Smooth muscle cell of the brain vasculature (primary cell): ENCODE data around the gene LRCH1.

Experiments used
- DNase-seq: peaks from one replicate; pipeline ENCODE4 v3.0.0-alpha.2; 2012; ENCODE audit warnings: low read depth, low spot score

Gene LRCH1

DNA sequence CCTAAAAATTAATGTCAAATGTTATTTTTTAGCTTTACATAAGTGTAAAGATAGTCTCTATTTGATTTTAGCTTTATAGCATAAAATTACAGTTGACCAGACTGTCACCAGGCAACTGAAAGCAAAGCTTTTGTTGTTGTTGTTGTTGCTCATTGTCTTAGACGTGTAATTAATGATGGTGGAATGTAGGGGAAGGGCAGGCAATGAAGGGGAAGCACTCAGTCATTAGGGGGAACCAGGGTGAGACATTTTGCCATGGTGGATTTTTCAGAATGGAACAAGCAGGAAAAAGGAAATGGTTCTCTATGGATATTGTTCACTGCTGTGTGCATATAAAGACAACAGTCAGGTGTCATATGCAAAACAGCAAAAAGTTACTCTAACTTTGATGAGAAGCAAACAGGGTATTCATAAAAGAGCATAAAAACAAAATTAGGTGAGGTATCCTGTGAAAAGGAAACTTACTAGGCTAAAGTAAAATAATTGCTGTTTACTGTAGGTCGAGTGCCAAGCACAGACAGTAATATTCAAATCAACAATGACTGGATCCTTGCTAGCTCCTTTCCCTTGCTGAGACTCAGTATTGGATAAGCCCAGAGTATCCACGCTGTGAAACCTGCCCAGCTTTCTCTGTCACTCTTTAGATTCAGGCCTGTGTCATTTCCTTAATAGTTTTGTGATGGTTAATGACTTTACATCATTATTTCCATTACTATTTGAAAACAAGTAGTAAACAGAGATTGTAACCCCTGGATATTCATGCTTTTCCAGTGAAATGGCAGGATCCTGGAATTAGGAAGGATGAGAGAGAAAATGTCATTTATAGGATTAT, 110.5 kb downstream of the LRCH1 start:
- no peak for DNase-seq

DNA sequence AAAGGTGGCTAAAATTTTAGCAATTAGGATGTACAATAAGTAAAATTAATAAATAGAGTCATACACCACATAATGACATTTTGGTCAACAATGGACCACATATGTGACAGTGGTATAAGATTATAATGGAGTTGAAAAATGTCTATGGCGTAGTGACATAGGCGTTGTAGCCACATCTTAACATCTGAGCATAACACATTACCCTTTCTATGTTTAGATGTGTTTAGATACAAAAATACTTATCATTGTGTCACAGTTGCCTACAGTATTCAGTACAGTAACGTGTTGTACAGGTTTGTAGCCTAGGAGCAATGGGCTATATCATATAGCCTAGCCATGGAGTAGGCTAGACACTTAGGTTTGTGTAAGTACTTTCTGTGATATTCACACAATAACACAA, 111.2 kb downstream of the LRCH1 start:
- no peak for DNase-seq

DNA sequence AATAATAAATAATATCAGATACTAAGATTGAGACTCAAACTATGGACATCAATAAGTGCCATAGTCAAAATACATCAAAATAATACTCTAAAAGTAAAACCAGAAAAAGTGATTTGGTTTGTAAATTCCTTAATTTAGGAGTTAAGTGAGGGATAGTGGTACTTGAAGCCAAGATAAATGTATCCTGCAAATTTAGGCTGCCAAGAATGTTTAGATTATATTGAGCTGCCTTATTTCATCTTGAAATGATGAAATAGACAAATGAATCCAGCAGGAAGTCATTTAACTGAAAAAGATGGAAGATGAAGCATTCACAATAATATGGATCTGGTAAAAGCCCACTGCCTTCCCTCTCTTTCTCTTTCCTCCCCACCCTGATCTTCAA, 112.3 kb downstream of the LRCH1 start:
- DNase-seq, result no peak

DNA sequence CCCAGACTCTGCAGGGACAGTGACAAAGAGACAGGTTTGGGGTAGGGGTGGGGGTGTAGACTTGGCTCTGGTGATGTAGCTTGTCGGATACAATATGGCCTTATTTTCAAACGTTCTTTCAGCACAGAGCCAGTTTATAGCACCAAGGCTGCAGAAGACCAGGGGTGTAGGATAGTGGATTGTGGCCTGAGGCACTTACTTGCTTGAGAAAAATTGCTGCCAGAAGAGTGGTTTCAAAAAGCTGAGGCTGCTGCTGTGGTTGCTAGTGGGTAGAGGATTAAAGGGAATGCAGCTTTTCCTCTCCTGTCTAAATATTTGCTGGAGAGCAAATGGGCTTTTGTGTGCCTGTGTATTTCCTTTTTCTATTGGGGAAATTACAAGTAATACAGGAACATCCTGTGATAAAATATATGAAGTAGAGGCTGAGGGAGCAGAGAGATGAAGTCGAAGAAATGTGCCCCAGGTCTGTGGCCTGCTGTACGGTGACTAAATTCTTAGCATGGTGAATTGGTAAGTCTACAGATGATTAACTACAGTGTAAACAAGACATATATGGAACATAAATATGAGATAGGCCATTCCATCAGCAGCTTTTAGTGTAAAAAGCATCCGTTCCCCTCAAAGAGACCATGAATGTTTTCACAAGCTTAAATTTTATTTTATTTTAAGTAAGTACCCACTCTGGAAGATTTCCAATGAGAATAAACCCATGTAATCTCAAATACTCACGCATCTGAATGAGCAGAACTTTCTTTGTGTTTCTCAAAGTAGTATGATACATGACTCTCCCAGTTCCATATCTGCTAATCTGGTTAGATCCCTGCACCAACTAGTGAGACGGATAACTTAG, 112.9 kb downstream of the LRCH1 start:
- DNase-seq, result no peak

DNA sequence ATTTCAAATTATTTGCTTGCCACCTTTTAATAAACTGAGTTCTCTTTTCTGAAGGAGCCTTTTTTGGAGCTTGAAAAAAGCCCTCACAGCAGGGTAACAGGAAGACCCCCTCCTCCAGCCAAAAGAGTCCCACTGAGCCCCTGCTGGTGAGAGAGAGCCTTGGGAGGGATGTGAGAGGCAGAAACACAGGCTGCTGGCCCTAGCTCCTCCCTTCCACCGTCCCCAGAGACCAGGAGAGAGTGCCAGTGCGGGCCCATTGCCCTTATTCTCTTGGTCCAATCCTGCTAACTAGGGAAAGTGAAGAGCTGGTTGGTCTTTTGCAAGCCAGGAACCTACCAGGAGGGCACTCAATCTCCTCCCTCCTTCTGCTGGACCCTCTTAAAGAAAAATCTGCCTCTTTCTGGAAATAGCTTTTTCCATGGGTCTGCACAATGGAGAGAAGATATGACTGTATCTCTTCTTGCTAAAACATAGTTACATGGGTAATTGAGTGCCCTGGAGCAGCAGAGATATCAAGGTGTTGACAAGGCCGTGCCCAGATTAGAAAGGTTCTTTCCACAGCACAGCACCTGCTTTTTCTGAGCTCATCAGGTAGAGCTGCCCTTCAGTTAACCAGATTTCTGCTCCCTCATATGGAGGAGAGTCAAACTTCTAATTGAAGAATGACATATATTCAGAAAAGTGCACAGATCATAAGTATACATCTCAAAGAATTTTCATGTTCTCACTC, 113.9 kb downstream of the LRCH1 start:
- DNase-seq, result no peak

DNA sequence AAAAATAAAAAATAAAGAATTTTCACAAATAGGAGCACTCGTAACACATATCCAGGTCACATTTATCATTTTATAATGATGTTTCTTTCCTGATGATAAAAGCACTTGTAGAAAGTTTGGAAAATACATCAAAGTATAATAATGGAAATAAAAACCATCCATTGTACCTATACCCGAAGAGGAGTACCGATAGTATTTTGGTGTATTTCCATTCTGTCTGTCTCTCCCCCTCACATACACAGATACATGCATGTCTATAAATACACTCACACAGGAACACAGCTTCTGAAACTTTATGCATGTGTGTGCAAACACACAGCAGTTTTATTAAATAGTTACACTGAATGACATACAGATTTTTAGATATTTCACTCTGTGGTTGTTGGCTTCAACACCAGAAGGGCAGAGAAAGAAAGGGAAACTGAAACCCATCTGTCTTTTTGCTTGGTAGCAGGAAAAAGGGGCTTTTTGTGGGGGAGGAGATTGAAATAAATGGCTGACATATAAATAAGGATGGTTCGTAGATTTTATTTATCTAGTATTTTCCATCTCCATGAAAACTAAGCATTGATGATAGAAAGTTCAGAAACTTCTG, 114.8 kb downstream of the LRCH1 start:
- no peak for DNase-seq

DNA sequence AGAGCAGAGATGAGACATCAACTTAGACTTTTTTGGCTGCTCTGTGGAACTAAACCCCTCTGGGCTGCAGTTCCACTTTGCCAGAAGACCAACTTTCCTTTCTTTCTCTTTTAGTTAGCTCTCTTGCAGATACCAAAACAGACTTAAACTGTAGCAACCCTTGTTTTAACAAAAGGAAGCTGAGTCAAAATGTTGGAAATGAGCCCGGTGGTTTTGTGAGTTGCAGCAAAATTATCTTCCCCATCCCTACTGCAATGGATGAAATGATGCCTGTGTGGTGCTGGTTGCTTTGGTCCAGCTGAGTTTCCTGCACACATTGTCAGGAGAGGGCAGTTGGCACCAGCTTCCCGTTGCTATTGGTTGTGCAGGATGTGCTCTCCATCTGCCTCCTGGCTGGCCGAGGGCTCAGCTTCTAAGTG, 115.3 kb downstream of the LRCH1 start:
- DNase-seq, result peak; percentile 51

DNA sequence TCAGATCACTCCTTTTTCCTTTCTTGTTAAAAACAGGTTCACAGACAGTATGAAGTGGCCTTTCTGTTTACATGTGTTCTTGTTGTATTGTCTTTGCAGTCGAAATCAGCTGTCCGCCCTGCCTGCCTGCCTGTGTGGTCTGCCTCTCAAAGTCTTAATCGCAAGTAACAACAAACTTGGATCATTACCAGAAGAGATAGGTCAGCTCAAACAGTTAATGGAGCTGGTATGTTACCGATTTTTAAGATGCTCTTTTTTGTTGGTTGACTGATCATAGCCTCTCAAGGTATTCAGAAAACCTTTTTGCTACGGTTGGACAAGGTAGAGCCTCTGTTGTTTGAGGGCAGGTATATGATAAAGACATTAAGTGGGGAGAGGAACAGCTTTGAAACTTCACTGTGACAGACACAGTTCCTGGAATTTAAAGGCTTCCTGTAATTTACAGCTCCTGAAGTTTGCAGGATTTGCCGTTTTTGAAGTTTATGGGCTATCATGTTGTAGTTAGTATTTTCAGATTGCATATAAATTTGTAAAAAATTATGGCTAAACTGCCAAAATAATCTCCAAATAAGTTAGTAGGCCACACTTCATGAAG, 116.1 kb downstream of the LRCH1 start:
- DNase-seq, result no peak

DNA sequence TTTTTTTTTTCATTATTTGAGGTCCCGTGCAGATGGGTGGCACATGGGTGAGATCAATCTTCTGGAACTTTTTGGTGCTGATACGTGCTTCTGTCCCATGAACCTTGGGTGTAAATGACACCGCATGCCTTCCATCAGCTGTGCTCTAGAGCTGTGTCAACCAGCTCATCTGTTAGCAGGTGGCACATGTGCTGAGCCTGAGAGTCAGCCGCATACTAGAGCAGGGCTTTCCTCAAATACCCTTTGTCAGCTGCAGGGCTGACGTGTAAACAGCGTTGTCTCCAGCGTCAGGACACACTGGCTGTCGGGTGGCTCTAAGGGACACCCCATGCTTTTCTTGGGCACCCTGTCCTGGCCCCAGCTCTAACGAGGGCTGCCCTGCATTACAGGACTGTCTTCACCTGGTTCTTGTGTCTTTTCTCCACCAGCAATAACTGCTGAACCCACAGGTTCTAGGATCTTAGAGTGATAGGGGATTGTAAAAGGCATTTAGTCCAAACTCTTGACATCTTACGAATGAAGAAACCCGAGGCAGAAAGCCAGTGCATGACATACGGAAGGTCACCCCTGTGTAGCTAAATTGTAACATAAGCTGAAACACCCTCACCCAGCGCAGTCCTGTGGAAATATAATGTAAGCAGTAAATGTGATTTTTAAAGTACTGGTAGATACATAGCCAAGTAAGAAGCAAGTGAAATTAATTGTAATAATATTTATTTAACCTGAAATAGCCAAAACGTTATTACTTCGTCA, 119.5 kb downstream of the LRCH1 start:
- no peak for DNase-seq

DNA sequence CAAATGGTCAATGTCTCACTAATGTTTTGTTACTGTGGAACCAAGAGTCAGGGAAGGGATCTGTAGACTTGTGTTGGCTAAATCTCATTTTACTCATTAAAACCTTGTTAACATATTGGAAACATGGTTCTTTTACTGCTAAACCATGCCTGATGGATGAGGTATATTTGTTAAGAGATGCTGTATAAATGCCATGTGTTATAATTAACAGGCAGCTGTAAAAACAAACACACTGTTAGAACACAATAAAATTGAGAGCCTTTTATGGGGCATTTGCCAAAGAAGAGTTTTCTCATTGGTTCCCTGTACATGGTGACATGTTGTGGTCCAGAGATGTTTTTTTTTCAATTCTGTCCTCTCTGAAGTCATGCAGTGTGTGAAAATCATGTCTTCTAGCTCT, 122.0 kb downstream of the LRCH1 start:
- DNase-seq, result no peak

DNA sequence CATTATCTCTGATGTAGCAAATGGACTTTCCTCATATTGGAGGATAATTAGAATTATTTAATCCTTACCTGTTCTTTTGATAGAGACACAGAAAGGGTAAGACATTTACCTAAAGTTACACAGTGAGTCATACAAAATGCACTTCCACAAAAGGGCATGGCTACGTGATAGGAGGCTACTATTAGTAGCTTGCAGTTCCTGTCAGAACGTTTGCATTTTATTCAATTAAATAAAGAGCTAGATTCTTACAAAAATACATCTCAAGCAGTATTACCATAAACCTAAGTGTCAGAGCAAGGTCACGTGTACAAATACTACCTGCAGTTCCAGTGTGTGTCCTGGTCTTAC, 123.4 kb downstream of the LRCH1 start:
- no peak for DNase-seq

DNA sequence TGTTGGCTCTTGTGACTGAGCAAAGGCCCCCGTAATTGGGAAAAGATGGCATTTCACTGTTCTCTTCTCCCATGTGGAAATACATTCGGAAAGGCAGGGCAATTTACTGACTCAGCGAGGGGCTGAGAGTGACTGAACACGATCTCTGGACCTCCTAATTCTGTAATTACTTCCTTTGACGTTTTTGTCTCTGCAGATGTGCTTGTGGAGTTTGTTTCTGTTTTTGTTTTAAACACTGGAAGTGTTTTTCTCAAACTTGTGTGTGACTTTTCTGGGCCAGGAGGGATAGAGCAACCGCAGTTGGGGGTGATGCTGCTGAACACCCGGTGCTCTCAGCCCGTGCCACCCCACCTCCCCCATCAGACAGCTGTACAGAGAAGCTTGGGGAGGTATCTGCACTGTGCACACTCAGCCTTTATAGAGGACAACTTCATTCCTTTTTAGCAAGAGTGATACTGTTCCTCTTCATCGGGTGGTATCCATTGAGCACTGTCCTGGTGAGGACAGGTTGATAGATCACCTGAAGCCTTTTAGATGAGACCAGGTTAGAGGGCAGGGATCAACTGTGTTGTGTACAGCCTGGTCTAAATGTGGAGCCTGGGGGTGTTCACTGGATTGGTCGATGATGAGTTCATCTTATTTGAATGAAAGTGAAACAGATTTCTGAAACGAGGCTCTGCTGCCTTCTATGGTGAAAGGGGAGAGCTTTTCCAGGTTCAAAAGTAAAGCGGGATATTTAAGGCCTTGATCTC, 126.6 kb downstream of the LRCH1 start:
- DNase-seq, result peak; percentile 62

DNA sequence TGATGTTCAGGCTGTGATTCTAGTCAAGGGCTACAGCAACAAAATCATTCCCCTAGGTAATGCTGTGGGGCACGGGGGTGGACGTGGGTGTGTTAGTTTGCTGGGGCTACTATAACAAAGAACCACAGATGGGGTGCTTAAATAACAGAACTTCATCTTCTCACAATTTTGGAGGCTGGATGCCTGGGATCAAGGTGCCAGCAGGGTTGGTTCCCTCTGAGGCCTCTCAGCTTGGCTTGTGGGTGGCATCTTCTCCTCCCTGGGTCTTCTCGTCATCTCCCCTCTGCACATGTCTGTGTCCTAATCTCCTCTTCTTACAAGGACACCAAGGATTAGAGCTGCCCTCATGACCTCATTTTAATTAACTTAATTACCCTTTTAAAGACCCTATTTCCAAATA, 129.0 kb downstream of the LRCH1 start:
- no peak for DNase-seq

DNA sequence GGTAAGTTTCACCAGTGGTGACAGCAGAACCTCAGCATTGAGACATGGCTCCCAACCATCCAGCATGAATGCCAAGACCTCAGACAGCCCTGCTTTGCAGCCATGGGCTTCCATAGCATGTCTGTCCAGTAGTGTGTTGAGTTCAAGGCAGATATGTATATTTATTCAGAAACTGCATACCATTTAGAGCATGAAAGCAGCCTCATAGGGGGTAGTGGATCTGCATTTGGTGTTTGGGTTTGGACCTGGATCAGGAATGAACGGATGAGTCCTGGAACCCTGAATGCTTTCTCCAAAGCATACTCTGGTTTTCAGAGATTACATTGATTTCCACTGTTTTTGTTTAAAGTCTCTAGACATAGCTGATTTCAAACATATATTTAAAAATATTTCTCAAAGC, 129.7 kb downstream of the LRCH1 start:
- DNase-seq, result no peak

DNA sequence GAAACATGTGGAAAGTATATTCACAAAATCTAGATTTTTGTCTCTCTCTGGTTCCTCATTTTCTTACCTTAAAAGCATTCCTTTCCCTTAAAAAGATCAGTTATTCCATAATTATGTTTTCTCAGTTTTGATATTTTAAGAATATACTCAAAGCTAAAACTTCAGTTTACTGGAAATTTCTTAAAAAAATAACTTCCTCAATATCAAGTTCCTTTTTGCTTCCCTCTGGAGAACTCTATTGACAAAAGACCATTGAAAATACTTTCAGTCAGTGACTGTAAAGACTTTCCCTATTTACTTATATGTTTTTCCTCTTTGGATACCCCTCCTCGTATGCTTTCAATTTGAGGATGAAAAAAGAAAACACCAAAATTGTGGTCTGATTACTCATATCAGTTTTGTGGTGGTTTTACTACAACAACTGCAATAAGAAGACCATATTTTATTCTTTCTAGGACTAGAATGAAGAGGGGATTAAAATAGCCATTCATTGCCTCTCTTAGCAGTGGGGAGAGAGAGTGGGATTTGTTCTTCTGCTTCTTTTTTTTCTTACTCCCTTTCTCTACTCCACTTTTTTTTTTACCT, 130.8 kb downstream of the LRCH1 start:
- DNase-seq, result no peak

DNA sequence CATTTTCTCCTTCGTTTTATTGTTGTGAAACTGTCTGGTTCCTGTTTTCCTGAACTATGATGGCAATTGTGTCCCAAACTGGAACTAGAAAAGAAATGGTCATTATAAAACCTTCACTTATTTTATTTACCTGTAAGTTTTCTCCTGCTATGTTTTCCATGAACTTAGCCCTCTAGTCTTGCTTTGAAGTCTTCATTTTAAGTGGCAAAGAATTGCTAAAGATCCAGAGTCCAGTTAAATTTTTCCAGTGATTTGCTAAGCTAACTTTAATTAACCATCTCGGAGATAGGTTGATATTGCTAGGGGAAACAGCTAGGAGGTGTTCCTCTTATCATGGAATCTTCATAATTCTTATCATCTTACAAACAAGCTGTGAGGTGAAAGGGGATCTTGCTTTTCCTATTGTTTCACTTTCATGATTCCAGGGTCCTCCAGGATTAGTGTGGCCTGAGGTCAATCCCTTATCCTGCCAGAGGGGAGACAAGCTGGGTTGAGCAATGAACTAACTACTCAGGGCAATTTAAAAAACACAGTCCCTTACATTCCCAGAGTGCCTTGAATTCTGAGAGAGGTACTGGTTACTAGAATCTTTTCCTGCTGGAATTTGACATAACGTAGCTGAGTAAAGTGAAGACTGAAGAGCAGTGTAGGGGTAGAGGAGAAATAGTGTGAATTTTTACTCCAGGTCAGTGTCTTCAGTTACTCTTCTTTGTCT, 131.5 kb downstream of the LRCH1 start:
- no peak for DNase-seq

DNA sequence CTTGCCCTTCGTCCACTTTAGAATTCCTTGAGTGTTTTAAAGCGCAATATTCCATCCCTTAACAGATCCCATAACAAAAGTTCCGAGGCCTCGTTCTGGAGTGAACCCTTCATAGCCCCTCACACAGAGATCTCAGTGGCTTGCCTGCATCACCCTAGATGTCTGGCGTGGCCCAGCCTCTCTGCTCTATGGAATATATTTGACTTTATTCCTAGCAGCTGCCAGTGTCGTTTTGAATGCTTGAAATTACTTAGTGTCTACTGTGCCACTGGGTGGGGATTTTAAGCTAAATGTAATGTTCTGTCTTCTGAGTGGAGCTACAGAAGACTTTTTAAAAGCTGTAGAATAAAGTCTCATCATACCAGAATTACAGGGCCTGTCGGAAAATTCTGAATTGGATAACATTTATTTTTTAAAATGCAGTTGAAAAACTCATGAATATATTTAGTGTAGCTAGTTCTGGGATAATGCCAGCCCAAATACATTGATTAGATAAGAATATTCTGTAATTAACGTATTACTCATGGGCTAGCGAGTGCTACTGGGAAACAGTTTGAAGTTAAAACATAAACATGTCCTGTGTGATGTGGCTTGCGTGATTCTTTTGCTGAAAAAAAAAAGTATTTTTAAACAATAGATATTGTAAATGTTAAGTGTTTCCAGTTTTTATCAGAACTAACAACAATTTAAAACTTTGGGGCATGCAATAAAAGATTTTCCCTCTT, 132.2 kb downstream of the LRCH1 start:
- no peak for DNase-seq

DNA sequence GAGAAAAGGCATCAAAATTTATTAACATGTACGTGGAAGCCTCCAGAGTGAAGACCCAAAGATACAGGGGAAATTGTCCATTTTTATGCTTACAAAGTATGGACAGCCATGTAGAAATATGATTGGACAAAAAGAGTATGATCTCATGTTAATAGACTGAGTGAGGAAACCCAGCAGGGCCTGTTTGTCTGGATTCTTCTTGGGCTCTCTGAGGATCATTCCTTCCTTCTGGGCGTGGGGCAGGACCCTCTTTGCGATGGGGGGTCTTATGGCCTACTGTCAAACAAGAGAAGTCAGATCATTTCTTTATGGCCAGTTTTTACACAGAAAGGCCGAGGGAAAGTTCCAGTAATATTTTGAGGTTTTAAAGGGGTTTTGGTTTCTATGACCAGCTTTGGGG, 133.2 kb downstream of the LRCH1 start:
- DNase-seq, result no peak
